ENCODE data around the gene CDC34. TPM values are rescaled to one million over a fixed set of nuclear protein-coding genes. Genes with fewer than 3 reads are reported as not detected.

CDC34 gene
- total RNA-seq, 1 donor from 2014 or later, result 42.5 TPM

GRCh38 chr19:588093-588740 is 56.7 kb downstream of the CDC34 start:
- Mint-ChIP-seq H3K27ac (no peak overlapping the region), H3K4me3 (peak overlapping the region; percentile 13), H3K27me3 (ENCODE audit: insufficient read depth, low read depth) (peaks cover 29% of the 10 kb centered on the region), H3K4me1 (peaks cover 10% of the 10 kb centered on the region), H3K36me3 (no peaks in the 10 kb centered on the region), H3K9me3 (peaks cover 3% of the 10 kb centered on the region)
- H3K4me3 ChIP-seq, result no peak overlapping the region
- no peaks in the 10 kb centered on the region for H3K36me3 ChIP-seq
- peaks cover 83% of the 10 kb centered on the region for H4K20me1 ChIP-seq (ENCODE audit: low read depth)
- no peaks in the 10 kb centered on the region for H3K4me1 ChIP-seq
- DNase-seq (ENCODE audit: low spot score), result peak; percentile 89
- no peak overlapping the region for H3K4me2 ChIP-seq
- H3F3A ChIP-seq (ENCODE audit: low read depth), result peaks cover 33% of the 10 kb centered on the region
- TF ChIP-seq EZH2 (IDR thresholded peaks at IDR 0.05) (peak; percentile 16), EZH2phosphoT487 (IDR thresholded peaks at IDR 0.05) (no peak), CTCF (IDR thresholded peaks at IDR 0.05) (peak; percentile 69)
- H3K9me3 ChIP-seq (ENCODE audit: low read depth), result no peaks in the 10 kb centered on the region
- H3K9ac ChIP-seq, result no peak overlapping the region
- no peak overlapping the region for H3K27ac ChIP-seq
- H2AFZ ChIP-seq (replicated peaks), result no peak overlapping the region
- H3K79me2 ChIP-seq (ENCODE audit: low read depth), result no peaks in the 10 kb centered on the region
- peaks cover 57% of the 10 kb centered on the region for H3K27me3 ChIP-seq

DNA sequence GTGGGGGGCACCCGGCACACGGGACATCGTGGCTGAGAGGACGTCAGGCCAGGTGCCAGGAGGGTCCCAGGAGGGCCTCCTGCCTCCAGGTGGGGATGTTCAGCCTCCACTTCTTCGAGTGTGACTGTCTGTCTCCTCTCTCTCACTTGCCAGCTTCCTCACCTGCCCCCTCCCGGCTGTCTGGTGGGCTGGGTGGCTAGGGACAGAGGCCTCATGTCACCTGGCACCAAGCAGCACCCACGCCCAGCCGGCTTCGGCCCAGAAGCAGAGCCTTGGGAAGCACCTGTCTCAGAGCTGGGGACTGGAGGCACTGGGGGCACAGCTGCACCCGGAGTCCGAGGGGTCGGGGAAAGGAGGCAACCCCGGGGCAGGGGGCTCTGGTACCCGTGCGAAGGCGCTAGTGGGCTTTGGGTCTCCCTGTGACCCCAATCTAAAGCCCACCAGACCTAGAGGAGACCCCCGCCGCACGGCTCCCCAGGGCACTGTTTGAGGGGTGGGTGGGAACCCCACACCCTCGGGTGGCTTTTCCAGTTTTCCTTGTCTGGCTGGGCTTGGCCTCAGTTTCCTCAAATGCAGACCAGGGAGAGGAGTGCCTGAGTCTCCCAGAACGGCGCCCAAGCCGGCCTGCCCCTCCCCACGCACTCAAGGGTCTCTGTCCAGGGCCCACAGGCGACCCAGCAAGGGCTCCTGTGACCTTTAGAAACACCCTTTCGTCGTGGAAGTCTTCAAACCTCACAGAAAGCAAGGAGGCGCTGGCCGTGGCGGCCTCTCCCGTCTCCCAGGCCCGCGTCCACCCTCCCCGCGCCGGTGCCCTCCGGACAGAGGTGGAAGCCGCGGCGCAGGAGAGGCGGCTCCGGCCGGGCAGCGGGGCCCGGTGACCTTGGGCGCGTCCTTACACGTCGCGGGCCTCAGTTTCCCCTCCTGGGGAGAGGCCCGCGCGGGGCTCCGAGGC is 57.5 kb downstream of the CDC34 start:
- peaks cover 6% of the 10 kb centered on the region for H3K4me1 Mint-ChIP-seq
- no peak overlapping the region for H2AFZ ChIP-seq (replicated peaks)
- peaks cover 26% of the 10 kb centered on the region for H3F3A ChIP-seq (ENCODE audit: low read depth)
- peak overlapping the region; percentile 78 for H3K4me3 Mint-ChIP-seq
- H3K9ac ChIP-seq, result no peak overlapping the region
- H3K27ac ChIP-seq, result no peak overlapping the region
- H3K9me3 ChIP-seq (ENCODE audit: low read depth), result no peaks in the 10 kb centered on the region
- peaks cover 36% of the 10 kb centered on the region for H3K27me3 Mint-ChIP-seq (ENCODE audit: insufficient read depth, low read depth)
- H3K4me2 ChIP-seq, result peak overlapping the region; percentile 62
- peak; percentile 54 for DNase-seq (ENCODE audit: low spot score)
- no peaks in the 10 kb centered on the region for H3K79me2 ChIP-seq (ENCODE audit: low read depth)
- H3K4me3 ChIP-seq, result no peak overlapping the region
- H3K9me3 Mint-ChIP-seq, result peaks cover 4% of the 10 kb centered on the region
- H3K4me1 ChIP-seq, result no peaks in the 10 kb centered on the region
- no peaks in the 10 kb centered on the region for H3K36me3 ChIP-seq
- no peaks in the 10 kb centered on the region for H3K36me3 Mint-ChIP-seq
- TF ChIP-seq CTCF (IDR thresholded peaks at IDR 0.05), result no peak
- peak; percentile 71 for TF ChIP-seq EZH2 (IDR thresholded peaks at IDR 0.05)
- TF ChIP-seq EZH2phosphoT487 (IDR thresholded peaks at IDR 0.05), result peak; percentile 86
- H3K27ac Mint-ChIP-seq, result no peak overlapping the region
- H3K27me3 ChIP-seq, result peaks cover 65% of the 10 kb centered on the region
- H4K20me1 ChIP-seq (ENCODE audit: low read depth), result peaks cover 79% of the 10 kb centered on the region

DNA sequence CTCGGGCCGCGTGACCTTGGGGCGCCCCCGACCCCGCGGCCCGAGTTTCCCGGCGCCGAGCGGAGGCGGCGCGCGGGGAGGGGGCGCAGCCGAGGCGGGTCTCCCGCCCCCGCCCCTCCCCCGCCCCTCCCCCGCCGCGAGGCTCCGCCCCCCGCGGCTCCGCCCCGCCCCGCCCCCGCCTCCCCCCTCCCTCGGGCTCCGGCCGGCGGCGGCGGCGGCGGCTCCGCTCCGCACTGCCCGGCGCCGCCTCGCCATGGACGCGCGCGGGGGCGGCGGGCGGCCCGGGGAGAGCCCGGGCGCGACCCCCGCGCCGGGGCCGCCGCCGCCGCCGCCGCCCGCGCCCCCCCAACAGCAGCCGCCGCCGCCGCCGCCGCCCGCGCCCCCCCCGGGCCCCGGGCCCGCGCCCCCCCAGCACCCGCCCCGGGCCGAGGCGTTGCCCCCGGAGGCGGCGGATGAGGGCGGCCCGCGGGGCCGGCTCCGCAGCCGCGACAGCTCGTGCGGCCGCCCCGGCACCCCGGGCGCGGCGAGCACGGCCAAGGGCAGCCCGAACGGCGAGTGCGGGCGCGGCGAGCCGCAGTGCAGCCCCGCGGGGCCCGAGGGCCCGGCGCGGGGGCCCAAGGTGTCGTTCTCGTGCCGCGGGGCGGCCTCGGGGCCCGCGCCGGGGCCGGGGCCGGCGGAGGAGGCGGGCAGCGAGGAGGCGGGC is 58.3 kb downstream of the CDC34 start, which contains the start of gene HCN2:
HCN2 (plus strand) TSS at position 189 of the 703 bp plus-strand sequence; CDS start at position 254, 65 bp downstream.
- peaks cover 37% of the 10 kb centered on the region for H3K27me3 Mint-ChIP-seq (ENCODE audit: insufficient read depth, low read depth)
- peaks cover 73% of the 10 kb centered on the region for H3K27me3 ChIP-seq
- H2AFZ ChIP-seq (replicated peaks), result no peak within 1 kb of the TSS

More for the DNA sequence above, 58.3 kb downstream of the CDC34 start, which contains the start of gene HCN2:
- H3K36me3 Mint-ChIP-seq, result no peaks in the 10 kb centered on the region
- H3K4me3 Mint-ChIP-seq, result peak within 1 kb of the TSS; percentile 78
- Histone ChIP-seq H3K9ac (no peak within 1 kb of the TSS), H3K79me2 (ENCODE audit: low read depth) (no peaks in the 10 kb centered on the region), H3K4me1 (no peaks in the 10 kb centered on the region), H3F3A (ENCODE audit: low read depth) (peaks cover 24% of the 10 kb centered on the region), H3K9me3 (ENCODE audit: low read depth) (no peaks in the 10 kb centered on the region), H3K36me3 (no peaks in the 10 kb centered on the region), H3K4me3 (no peak within 1 kb of the TSS), H4K20me1 (ENCODE audit: low read depth) (peaks cover 79% of the 10 kb centered on the region), H3K4me2 (peak within 1 kb of the TSS; percentile 62), H3K27ac (no peak within 1 kb of the TSS)
- peaks cover 4% of the 10 kb centered on the region for H3K9me3 Mint-ChIP-seq
- TF ChIP-seq EZH2phosphoT487 (IDR thresholded peaks at IDR 0.05) (no peak), CTCF (IDR thresholded peaks at IDR 0.05) (no peak), EZH2 (IDR thresholded peaks at IDR 0.05) (no peak)
- no peak within 1 kb of the TSS for H3K27ac Mint-ChIP-seq
- peaks cover 5% of the 10 kb centered on the region for H3K4me1 Mint-ChIP-seq
- no peak for DNase-seq (ENCODE audit: low spot score)

Measured in neural progenitor cell (in vitro differentiated cells).